Measurements from ENCODE around the gene MAST1.
"Not testable (repeated sequence)": the region's sequence is repeated elsewhere in the genome, so short reads cannot be mapped to it uniquely, and the experiment has no call there.

The MAST1 gene

DNA sequence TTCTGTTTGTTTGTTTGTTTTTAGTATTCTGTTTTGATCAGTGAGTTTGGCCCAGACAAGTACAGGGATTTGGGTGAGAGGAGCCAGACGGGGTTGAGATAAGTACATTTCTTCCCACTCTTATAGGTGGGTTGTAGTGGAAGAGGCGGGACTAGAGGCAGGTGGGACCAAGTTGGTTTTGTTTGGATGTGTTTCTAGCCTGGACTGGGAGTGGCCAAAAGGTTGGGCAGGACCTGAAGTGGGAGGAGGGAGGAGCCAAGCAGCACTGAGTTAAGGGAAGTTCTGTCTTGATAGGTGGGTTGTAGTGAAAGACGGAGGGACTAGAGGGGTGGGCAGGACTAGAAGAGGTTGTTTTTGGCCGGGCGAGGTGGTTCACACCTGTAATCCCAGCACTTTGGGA is 33.9 kb downstream of the MAST1 start:
- no peak for DNase-seq (ENCODE audit: low read depth)

DNA sequence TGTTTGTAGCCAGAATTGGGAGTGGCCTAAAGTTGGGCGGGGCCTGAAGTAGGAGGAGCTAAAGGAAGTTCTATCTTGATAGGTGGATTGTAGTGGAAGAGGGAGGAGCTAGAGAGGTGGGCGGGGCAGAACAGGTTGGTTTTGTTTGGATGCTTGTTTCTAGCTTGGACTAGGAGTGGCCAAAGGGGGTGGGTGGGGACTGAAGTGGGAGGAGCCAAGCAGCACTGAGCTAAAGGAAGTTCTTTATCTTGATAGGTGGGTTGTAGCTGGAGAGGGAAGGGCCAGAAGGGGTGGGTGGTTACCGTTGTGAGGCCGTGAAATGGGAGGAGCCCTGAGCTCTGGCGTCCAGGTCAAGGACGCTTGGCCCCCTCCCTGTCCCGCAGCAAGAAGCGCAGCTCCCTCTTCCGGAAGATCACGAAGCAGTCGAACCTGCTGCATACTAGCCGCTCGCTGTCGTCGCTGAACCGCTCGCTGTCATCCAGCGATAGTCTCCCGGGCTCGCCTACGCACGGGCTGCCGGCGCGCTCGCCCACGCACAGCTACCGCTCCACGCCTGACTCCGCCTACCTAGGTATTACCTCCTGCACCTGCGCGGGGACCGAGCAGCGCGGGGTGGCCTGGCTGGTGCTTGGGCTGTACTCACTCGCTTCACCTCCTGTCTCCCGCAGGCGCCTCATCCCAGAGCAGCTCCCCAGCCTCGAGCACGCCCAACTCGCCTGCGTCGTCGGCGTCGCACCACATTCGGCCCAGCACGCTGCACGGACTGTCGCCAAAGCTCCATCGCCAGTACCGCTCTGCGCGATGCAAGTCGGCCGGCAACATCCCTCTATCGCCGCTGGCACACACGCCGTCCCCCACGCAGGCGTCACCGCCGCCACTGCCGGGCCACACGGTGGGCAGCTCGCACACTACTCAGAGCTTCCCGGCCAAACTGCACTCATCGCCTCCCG is 34.9 kb downstream of the MAST1 start:
- DNase-seq (ENCODE audit: low read depth) = peak; percentile 77

DNA sequence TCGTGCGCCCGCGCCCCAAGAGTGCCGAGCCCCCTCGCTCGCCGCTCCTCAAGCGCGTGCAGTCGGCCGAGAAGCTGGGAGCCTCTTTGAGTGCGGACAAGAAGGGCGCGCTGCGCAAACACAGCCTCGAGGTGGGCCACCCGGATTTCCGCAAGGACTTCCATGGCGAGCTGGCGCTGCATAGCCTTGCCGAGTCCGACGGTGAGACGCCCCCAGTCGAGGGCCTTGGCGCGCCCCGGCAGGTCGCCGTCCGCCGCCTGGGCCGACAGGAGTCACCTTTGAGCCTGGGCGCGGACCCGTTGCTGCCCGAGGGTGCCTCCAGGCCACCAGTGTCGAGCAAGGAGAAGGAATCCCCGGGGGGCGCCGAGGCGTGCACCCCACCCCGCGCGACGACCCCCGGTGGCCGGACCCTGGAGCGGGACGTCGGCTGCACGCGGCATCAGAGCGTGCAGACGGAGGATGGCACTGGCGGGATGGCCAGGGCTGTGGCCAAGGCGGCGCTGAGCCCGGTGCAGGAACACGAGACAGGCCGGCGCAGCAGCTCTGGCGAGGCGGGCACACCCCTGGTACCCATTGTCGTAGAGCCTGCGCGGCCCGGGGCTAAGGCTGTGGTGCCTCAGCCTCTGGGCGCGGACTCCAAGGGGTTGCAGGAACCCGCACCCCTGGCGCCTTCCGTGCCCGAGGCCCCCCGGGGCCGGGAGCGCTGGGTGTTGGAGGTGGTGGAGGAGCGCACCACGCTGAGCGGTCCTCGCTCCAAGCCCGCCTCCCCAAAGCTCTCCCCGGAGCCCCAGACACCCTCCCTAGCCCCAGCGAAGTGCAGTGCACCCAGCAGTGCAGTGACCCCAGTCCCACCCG is 35.8 kb downstream of the MAST1 start:
- no peak for DNase-seq (ENCODE audit: low read depth)

DNA sequence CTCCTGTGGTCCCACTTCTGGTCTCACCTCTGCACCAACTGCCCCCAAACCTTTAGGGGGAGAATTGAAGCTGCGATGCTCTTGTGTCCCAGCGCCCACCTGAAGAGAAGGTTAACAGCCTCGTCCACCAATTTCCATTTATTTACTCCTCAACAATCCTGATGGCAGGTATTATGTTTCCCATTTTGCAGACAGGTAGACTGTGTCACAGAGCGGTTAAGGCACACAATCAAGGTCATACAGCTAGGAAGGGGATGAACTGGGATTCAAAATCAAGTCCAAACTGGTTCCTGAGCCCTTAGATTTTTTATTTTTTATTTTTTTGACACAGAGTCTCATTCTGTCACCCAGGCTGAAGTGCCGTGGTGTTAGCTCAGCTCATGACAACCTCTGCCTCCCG is 36.8 kb downstream of the MAST1 start:
- DNase-seq (ENCODE audit: low read depth) = no peak

DNA sequence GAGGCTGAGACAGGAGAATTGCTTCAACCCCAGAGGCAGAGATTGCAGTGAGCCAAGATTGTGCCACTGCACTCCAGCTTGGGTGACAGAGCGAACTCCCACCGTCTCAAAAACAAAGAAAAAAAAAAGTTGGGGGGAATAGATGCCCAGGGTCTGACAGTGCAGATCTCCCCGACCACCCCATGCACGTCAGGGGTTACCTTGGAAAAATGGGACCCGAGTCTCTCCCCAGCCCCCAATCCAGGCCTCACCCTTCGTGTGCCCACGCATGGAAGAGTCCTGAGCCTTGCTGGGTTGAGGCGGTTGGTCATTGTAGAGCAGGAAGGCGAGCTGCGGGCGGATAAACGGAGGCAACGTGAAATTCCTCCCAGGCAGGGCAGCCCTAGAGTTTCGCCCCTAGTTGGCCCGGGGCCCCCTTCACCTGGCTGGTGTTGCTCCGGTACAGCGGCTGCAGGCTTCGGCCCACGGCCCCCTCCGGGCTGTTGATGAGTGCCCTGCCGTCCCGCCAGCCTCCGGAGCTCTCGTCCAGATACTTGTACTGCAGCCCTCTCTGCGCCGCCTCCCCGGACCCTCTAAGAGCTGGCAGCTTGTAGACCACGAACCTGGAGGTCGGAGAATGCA is 42.3 kb downstream of the MAST1 start:
- DNase-seq (ENCODE audit: low read depth) = peak; percentile 22

DNA sequence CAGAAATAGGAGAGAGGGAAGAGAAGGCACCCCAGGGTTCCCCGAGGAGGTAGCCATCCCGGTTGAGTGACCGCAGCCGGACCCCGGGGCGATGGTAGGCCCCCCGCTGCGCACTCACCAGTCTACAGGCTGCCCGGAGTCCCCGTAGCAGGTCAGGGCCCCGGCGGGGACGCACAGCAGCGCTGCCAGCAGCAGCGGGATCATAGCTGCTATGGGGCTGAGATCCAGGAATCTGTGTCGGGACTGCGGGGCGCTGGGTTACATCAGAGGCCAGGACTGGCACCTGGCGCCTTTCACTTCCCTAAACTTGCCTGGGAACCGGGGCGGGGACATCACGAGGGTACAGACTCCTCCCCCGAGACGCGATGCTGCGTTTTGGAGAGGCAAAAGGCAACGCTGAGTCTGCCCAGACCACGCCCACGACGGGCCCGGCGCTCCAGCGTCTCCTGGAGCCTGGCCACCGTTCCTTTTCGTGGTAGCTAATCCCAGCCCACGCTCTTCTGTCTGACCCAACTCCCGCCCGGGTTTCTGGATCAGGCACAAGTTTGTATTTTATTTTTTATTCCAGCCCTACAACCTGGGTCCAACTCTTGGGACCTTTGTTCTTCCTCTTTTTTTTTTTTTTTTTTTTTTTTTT is 43.0 kb downstream of the MAST1 start, which contains the start of gene DNASE2:
Gene DNASE2 (minus strand): TSS at position 278 of the 637 bp plus-strand sequence. CDS start 74 bp downstream, at position 204.
- peak; percentile 92 for DNase-seq (ENCODE audit: low read depth)

DNA sequence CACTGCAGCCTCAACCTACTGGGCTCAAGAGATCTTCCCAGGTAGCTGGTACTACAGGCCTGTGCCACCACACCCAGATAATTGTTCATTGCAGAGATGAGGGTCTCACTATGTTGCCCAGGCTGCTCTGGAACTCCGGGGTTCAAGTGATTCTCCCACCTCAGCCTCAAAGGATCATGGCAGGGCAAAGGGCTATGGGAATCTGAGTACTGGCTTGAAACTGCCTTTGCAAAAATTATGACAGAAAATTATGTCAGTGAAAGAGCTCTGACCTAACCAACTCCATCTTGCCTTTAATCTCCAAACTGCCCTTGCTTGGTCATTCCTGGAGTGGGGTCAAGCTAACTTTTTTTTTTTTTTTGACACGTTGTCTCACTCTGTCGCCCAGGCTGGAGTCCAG is 44.3 kb downstream of the MAST1 start:
- no peak for DNase-seq (ENCODE audit: low read depth)

DNA sequence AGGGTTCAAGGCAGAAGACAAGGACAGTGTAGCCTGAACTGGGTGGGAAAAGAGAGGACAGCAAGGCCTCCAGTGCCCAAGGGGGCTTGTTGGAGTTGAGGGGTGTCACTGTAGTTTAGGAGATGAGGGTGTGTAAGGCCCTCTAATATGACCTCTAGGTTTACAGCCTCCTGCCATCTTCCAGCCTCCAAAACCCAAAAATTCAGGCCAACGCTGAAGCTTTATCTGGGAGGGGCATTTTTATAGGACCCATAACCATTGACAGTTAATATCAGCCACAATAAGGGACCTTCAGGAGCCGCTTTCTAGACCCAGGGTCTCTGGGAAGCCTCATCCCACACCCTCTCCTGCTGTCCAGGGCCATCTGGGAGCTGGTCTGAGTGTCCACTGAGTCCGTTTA is 45.9 kb downstream of the MAST1 start:
- DNase-seq (ENCODE audit: low read depth) = no peak

DNA sequence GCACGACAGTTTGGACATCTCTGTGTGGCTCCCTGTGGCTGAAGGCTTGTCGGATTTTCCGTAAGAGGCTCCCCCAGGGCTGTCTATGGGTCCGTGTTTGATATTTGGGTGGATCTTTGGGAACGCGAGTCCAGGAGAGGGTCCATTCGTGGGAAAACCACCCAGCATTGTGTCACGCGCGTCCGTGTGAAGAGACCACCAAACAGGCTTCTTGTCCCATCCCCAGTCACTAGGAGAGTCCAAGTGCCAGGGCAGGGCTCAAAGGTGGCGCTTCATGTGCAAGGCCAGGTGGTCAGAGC is 46.3 kb downstream of the MAST1 start:
- DNase-seq (ENCODE audit: low read depth) = no peak

DNA sequence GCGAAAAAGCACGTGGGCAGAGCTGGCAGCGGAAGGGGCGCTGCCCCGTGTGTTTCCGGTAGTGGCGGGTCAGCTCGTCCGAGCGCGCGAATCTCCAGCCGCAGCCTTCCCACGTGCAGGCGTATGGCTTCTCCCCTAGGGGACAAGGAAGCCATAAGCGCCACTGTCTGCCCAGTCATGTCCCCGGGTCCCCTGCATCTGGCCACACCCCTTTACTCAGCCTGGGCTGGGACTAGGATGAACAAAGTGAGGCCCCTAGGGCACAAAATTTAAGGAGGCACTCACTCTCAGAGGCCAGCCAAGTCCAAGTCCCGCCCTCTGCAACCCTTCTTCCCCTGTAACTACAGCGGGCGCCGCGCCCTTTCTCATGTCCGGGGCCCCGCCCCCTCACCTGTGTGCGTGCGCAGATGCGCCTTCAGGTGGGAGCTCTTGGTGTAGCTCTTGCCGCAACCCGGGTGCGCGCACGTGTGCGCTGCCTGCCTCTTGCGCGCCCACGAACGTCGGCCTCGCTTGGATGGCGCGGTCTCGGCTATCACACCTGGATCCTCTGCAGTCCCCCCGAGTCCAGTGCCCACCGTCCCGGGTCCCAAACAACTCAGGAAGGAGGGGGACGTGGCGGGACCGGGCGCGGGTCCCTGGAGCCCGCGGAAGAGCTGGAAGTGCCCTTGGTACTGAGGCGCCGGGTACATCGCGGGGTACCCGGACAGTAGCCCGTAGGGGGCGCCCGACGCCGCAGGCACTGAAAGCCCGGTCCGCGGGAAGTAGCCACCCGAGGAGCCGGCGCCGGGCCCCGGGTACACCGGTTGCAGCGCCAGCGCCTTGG is 46.8 kb downstream of the MAST1 start:
- peak; percentile 30 for DNase-seq (ENCODE audit: low read depth)

DNA sequence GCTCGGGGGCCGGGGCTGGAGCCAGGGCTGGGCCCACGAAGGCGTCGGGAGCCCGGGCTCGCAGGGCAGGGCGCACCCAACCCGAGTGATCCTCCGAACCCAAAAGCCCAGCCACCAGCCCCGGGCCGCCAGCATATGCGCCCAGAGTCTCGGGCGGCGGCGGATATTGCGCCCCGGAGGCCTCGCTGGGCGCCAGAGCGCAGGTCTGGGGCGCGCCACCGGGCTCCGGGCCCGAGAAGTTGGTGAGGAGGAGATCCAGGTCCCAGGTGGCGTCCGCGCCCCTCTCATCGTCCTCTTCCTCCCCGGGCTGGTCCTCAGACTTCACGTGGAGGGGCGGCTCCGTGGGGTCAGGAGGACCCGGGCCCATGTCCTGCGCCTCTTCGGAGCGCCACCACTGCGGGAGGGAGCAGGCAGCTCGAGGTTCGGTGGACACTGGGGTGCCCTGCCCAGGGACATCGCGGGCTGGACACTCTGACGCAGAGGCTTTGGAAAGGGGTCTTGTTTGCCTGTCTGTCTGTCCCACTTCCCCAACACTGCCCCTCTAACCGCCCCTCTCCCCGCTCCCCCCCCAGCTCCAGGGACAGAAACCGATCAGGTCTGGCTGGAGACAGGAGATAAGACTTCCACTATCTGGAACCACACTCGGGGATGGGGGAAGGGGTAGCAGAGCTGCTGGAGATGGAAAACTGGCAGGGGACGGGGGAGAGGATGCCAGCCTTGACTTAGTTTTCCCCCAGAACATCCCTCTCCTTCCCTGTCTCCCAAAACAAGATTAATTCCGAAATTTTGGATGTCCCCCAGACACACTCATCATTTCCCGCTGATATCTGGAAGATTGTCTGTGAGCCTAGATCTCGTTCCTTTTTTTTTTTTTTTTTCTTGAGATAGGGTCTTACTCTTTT is 47.7 kb downstream of the MAST1 start:
- no peak for DNase-seq (ENCODE audit: low read depth)

DNA sequence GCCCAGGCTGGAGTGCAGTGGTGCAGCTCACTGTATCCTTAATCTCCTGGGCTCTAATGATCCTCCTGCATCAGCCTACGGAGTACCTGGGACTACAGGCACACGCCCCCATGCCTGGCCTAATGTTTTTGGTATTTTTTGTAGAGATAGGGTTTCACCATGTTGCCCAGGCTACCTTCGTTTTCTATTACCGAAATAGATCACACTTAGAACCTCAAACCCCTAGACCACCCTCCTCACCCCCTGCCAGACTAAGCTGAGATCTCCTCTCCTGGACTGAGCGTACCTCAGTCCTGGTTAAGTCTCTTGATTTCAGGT is 48.3 kb downstream of the MAST1 start:
- no peak for DNase-seq (ENCODE audit: low read depth)

DNA sequence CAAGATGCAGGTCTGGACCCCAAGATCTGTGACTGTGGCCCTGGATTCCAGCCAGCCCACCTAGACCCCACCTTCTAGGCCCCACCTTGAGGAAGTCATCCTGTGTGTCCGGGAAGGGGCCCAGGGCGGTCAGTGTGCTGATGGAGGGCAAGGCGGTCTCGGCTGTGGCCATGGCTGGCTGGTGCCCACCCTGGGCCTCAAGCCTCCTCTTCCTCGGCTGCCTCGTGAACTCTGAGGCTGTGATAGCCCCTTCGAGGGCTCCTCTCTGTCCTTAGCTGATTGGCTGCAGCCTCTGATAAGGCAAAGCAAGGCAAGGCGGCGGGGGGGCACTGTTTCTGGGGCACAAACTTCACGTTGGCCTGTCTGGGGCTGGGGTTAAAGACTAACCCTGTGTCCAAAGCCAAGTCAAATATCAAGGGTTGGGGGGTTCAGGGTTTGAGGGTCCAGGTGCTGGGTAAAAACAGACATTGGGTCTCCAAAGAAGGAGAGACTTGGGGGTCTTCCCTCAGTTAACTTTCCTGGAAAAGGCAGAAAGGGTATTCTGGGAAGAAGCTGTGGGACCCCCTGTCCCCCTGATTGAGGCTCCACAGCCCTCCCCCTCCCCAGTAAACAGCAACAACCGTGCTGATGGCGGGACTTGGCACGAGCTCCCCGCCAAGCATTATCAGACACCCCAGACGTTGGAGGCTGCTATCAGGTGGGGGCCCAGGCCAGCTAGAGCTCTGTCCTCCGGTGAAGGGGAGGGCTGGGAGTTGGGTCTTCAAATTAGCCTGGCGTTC is 48.8 kb downstream of the MAST1 start, which contains the start of gene KLF1:
Gene KLF1 (minus strand): TSS at position 233 of the 779 bp plus-strand sequence. CDS start 61 bp downstream, at position 172.
- no peak for DNase-seq (ENCODE audit: low read depth)

DNA sequence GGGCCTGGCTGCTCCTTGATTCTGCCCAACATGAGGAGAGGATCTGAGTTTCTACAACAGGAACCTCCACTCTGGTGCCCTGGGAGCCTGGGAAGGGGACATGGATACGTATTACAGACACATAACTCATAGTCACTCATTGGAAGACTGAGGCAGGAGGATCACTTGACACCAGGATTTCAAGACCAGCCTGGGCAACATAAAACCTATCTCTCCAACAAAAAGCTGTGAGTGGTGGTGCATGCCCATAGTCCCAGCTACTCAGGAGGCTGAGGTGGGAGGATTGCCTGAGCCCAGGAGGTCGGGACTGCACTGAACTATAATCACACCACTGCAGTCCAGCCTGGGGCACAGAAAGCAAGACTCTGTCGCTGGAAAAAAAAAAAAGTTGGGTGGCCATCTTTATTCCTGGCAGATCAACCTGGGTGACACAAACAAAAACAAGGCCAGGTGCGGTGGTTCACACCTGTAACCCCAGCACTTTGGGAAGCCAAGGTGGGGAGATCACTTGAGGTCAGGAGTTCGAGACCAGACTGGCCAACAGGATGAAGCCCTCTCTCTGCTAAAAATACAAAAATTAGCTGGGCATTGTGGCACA is 49.8 kb downstream of the MAST1 start:
- DNase-seq (ENCODE audit: low read depth) = no peak

DNA sequence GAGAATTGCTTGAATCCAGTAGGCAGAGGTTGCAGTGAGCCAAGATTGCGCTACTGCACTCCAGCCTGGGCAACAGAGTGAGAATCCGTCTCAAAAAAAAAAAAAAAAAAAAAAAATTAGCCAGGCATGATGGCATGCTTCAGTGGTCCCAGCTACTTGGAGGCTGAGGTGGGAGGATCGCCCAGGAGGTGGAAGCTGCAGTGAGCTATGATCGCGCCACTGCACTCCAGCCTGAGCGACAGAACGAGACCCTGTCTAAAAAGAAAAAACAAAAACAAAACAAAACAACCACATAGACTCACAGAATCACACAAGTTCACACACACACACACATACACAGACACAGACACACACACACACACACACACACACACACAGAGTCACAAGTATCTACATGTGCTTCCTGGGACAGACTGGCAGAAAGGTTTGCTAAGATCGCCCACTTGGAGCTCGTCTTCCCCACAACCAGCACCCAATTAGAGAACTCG is 52.0 kb downstream of the MAST1 start:
- not testable (repeated sequence) for DNase-seq (ENCODE audit: low read depth)

DNA sequence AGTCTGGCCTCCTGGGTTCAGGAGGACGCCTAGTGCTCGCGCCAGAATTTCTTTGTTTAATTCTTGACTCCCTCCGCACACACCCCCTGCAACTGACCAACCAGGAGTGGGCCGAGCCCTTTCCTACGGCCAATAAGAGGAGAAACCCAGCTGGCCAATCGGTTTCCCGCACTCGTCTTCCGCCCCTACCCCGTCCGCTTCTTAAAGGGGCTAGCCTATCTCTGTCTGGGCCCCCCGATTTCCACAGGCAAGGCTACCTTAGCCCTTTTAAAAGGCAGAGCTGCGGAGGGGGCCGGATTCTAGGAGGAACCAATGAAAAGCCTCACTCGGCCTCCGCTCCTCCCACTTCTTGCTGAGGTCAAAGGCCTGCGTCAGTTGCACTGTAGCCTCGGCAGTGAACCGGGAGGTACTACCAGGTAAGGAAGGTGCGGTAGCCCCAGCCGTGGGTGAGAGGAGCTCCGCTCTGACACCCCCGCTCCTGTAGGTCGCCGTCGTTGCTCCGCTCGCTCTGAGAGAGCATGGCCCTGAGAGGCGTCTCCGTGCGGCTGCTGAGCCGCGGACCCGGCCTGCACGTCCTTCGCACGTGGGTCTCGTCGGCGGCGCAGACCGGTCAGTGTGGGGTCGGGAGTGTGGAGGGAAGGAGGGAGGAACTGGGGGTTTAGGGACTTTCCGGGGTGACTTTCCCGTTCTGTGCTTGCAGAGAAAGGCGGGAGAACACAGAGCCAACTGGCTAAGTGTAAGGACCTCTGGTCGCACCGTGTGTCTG is 52.7 kb downstream of the MAST1 start, which contains the start of gene GCDH:
Gene GCDH (plus strand): TSS at position 374 of the 766 bp plus-strand sequence. CDS start 145 bp downstream, at position 519.
- peak; percentile 99 for DNase-seq (ENCODE audit: low read depth)

DNA sequence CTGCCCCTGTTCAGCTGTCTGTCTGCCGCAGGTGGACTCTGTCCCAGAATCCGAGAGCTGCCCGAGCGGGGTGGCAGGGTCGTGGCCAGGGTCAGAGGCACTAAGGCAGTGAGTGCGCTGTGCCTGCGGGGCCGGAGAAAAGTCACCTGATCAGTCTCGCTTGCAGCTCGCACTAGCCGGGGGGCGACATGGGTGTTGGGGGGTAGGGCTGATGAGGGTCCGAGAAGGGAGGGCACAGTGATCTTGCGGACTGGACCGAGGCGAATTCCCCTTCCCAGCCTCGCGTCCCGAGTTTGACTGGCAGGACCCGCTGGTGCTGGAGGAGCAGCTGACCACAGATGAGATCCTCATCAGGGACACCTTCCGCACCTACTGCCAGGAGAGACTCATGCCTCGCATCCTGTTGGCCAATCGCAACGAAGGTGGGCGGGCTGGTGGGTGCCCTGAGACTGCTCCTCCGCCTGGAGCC is 53.3 kb downstream of the MAST1 start:
- DNase-seq (ENCODE audit: low read depth) = no peak

DNA sequence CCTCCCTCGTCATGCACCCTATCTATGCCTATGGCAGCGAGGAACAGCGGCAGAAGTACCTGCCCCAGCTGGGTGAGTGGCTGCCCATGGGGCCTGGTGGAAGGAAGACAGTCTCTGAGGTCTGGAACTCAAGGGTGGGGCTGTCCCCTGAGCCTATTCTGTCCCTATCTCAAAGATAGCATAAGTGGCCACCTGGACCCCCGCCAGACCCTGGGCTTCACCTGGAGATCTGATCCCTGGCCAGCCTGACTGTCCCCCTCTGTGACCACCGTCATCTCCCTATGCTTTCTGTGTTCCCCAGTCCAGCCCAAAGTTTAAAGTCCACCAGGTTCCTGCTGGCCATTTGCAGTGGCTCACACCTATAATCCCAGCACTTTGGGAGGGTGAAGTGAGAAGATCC is 55.3 kb downstream of the MAST1 start:
- no peak for DNase-seq (ENCODE audit: low read depth)
